ENCODE results near the gene VRK1.

DNA sequence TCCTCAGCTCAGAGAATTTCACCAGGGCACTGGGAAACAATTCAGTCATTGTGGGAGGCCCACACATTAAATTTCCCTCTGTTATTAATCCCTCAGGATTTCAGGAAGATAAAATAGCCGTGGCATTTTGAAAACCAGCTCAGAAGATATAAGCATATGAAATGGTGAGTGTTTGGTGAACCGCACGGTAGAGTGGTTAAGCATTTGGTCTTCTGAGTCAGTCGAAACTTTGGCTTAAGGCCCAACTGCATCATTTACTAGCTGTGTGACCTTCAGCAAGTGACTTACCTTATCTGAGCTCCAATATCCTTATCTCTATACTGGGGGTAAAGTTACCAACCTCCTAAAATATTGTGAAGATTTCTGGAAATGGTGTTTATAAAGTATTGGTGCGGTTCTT lies 5.2 kb upstream of the VRK1 start:
- TF ChIP-seq, protein P1, sequence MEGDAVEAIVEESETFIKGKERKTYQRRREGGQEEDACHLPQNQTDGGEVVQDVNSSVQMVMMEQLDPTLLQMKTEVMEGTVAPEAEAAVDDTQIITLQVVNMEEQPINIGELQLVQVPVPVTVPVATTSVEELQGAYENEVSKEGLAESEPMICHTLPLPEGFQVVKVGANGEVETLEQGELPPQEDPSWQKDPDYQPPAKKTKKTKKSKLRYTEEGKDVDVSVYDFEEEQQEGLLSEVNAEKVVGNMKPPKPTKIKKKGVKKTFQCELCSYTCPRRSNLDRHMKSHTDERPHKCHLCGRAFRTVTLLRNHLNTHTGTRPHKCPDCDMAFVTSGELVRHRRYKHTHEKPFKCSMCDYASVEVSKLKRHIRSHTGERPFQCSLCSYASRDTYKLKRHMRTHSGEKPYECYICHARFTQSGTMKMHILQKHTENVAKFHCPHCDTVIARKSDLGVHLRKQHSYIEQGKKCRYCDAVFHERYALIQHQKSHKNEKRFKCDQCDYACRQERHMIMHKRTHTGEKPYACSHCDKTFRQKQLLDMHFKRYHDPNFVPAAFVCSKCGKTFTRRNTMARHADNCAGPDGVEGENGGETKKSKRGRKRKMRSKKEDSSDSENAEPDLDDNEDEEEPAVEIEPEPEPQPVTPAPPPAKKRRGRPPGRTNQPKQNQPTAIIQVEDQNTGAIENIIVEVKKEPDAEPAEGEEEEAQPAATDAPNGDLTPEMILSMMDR (IDR thresholded peaks at IDR 0.05; ENCODE audit: low read depth, low read length, poor library complexity, severe bottlenecking): no peak
- TF ChIP-seq EZH2phosphoT487 (IDR thresholded peaks at IDR 0.05; ENCODE audit: borderline replicate concordance, low read length): no peak
